DMS114 treated with DMSO at 0.1 percent for 48 hours (cell line): ENCODE results near the gene SSBP2.

Source experiments
- DNase-seq: peaks from one replicate; lab custom pipeline; 2025; ENCODE audit not compliant: unreplicated experiment; lab: John Stamatoyannopoulos, UW

Gene SSBP2

GRCh38 chr5:81397176-81397575 is 353.7 kb downstream of the SSBP2 start:
- no peak for DNase-seq

- no peak for DNase-seq
These were observed 355.6 kb downstream of the SSBP2 start for GRCh38 chr5:81395262-81395661.

GRCh38 chr5:81393783-81394718 is 356.8 kb downstream of the SSBP2 start, which contains the start of gene ACOT12:
Gene ACOT12 (minus strand): TSS chr5:81394134. CDS start chr5:81394114, 20 bp downstream.
- no peak for DNase-seq

GRCh38 chr5:81393430-81393782 is 357.5 kb downstream of the SSBP2 start:
- no peak for DNase-seq

- no peak for DNase-seq
These were observed 361.9 kb downstream of the SSBP2 start for GRCh38 chr5:81389025-81389424.

- no peak for DNase-seq
These were observed 362.7 kb downstream of the SSBP2 start for GRCh38 chr5:81388169-81388568.

- no peak for DNase-seq
These were observed 367.0 kb downstream of the SSBP2 start for GRCh38 chr5:81383867-81384266.

GRCh38 chr5:81371354-81371876 is 379.5 kb downstream of the SSBP2 start:
- DNase-seq, result no peak

- DNase-seq, result no peak
These were observed 380.0 kb downstream of the SSBP2 start for GRCh38 chr5:81370912-81371311.

- no peak for DNase-seq
These were observed 385.4 kb downstream of the SSBP2 start for GRCh38 chr5:81365541-81365940.

GRCh38 chr5:81363093-81363871 is 387.6 kb downstream of the SSBP2 start:
- no peak for DNase-seq
